ENCODE measurements around the gene EXO1.

- TF ChIP-seq EP300 (IDR thresholded peaks at IDR 0.05; ENCODE audit: borderline replicate concordance) (no peak), TCF12 (IDR thresholded peaks at IDR 0.05; ENCODE audit: low read depth) (no peak), FOXM1 (IDR thresholded peaks at IDR 0.05; ENCODE audit: borderline replicate concordance, low read depth) (no peak), EGR1 (IDR thresholded peaks at IDR 0.05) (no peak), YY1 (IDR thresholded peaks at IDR 0.05; ENCODE audit: low read depth) (no peak), TAF1 (IDR thresholded peaks at IDR 0.05; ENCODE audit: low read depth) (no peak), CEBPB (IDR thresholded peaks at IDR 0.05) (no peak), TEAD4 (IDR thresholded peaks at IDR 0.05) (no peak), MAX (IDR thresholded peaks at IDR 0.05) (no peak), ZBTB7A (IDR thresholded peaks at IDR 0.05; ENCODE audit: low read depth) (no peak), RAD21 (IDR thresholded peaks at IDR 0.05; ENCODE audit: low read depth) (no peak), REST (IDR thresholded peaks at IDR 0.05; ENCODE audit: low read depth) (no peak), CREB1 (IDR thresholded peaks at IDR 0.05; ENCODE audit: low read depth) (no peak), USF1 (IDR thresholded peaks at IDR 0.05) (no peak)
Observed at GRCh38 chr1:241927321-241927720, 79.3 kb downstream of the EXO1 start.

All from Ishikawa (cell line).